HG02588 (cell line): Measurements from ENCODE around the gene CDH8.

ENCODE experiments used
- ATAC-seq: cut with Tn5 transposase; IDR thresholded peaks from one replicate; pipeline ENCODE4 v1.9.1; 2021; ENCODE audit warnings: mild to moderate bottlenecking, moderate library complexity; ENCODE audit not compliant: unreplicated experiment

The CDH8 gene

DNA sequence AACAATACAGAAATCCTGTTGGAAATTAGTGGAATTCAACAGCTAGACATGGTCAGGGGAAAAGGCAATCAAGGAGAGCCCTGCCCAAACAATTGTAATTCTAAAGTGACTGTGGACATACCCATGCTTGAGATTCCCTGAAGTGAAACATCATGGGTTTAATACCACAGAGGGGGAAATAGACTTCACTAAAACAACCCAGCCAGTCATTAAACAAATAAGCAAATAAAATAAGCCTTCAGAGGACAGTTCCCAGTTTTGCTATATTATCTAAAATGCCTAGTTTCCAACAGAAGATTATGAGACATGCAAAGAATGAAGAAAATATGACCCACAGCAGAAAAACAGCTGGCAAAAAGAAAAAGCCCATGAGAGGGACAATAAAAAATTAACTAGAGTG is 376.3 kb downstream of the CDH8 start:
- ATAC-seq = no peak

DNA sequence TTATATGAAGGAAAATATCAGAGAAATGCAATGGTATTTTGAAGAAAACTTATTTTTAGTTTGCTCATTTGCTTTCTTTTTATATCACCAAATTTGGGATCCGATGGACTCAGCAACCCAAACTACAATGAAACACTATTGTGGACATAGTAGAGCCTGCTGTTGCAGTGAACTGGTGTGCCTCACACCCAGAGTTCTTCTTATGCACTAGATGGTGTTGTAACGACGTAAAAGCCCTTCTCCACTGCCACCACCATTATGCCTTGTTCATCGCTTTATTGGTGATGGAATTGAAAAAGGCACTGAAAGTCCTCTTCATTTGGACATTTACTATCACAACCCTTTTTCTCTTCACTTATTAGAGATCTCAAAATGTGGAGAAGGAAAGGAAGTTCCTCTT is 381.3 kb downstream of the CDH8 start:
- ATAC-seq = no peak

DNA sequence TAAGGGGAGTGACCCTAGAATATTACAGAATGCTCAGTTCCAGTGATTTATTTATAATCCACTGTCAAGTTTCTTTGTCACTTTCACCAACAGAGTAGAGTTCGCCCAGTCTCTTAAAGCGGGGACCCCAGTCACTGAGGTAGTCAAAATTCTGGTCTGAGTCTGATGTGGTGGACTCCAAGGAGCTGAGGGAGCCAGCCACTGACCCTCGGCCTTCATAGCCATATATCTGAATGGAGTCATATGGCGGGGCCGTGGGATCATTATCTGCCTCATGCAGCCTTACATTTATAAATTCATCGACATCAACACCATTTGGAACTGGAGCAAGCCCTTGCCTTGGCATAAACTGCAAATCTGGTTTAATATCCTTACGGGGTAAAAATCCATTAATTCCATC is 382.7 kb downstream of the CDH8 start:
- no peak for ATAC-seq

DNA sequence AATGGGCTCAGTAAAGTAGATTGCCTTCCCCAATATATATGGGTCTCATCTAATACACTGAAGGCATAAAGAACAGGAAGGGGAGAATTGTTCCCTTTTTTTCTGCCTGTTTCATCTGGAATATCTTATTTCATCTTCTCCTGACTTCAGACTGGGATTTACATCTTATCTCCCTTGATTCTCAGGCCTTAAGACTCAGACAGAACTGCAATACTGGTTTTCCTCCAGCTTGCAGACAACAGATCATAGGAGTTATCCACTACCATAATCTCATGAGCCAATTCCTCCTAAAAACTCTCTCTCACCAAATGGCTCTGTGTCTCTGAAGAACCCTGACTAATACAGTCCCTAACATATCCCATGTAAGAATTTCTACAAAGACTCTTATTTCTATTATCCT is 390.7 kb downstream of the CDH8 start:
- no peak for ATAC-seq

DNA sequence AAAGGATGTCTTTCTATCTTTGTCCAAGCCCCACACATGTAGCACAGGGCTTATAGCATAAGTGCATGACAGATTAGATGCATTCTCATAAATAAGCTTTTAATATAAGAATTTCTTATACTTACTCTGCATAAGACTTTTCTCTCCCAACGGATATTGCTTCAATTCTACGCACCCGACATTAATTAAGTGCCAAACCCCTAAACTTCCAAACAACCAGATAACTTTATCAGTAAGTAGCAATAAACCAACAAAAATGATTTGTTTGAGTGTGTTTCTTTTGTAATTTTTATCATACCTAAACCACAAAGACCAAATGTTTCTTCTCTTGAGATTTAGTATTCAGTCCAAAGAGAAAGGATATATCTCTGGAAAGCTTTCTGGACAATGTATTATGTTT is 391.5 kb downstream of the CDH8 start:
- no peak for ATAC-seq

DNA sequence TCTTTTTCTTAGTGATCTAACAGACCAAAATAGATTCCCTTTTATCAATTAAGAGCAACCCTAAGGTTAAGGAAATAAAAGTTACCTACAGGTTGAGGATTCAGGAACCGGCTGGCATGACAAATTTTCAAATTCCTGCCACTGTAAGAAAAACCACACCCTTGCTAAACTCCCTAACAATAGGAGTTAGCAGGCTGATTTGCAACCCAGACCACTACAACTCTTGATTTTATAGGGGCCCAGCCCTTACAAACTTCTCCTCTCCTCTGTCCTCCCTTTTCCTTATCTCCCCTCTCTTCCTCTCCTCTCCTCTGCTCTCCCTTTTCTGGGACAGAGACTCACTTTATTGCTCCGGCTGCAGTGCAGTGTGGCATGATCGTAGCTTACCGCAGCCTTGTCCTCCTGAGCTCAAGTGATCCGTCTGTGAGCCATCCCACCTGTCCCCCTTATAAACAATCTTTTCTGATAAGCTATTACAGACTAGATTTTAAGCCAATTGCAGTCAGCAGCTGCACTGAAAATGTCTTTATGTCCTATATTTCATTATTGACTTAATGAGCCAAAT is 418.9 kb downstream of the CDH8 start:
- no peak for ATAC-seq

DNA sequence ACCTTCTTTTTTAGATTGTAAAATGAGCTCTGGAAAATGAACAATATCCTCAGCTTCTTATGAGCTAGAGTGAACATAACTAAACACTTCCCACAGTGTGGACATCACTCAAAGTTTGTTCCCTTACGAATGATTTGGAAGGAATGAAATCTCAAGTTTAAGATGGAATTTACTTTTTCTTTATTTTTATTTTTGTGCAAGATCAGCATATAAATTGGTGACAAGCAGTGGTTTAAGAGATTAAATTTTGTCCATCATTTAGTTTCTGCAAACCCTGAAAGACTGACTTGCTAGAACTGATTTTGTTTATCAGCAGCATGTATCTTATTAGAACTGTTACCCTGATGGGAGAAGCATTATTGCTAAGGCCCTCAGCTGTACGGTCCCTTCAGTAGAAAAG is 420.1 kb downstream of the CDH8 start:
- no peak for ATAC-seq

DNA sequence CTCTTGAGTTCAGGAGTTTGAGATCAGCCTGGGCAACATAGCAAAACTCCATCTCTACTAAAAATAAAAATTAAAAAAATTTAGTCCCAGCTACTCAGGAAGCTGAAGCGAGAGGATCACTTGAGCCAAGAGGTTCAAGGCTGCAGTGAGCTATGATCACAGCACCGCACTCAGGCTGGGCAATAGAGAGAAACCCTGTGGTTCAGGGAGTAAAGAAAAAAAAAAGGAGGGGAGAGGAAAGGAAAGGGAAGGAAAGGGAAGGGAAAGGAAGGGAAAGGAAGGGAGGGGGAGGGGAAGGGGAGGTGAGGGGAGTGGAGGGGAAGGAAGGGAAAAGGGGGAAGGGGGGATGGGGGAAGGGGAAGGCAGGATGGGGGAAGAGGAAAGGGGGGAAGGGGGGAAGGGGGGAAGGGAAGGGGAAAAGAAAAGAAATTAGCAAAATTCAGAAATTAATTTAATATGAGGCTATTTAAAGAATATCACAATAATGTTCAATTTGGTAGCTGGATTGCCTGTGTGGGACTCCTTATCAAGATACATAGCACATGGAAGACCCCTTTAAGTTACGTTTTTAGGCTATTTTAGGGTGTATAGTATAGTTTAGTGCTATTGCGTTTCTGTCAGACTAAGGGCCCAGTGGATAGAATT is 424.3 kb downstream of the CDH8 start:
- no peak for ATAC-seq

DNA sequence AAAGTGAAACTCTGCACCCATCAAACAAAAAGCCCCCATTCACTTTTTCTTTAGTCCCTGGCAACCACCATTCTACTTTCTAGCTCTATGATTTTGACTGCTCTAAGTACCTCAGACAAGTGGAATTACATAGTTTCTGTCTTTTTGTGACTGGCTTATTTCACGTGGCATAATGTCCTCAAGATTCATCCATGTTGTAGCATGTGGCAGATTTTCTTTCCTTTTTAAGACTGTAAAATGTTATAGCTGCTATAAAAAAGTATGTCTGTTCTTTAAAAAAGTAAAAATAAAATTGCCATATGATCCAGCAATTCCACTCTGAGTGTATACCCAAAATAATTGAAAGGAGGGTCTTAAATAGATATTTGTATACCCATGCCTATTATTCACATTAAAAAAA is 429.7 kb downstream of the CDH8 start:
- no peak for ATAC-seq
